WI38 (cell line): ENCODE measurements around the gene DGKE.

Experiments
- H3K4me3 ChIP-seq: 2 replicates; pipeline ENCODE4 v1.5.1; 2011; ENCODE audit warnings: low read depth, mild to moderate bottlenecking, control low read depth, low read length
- TF ChIP-seq, protein P1 (sequence below): IDR thresholded peaks from 2 replicates; pipeline ENCODE4 v1.5.1; 2012; ENCODE audit warnings: low read depth, mild to moderate bottlenecking, control low read depth, low read length

The DGKE gene

GRCh38 chr17:56823848-56824247 is 10.1 kb upstream of the DGKE start:
- H3K4me3 ChIP-seq = no peak overlapping the region
- TF ChIP-seq, protein P1, sequence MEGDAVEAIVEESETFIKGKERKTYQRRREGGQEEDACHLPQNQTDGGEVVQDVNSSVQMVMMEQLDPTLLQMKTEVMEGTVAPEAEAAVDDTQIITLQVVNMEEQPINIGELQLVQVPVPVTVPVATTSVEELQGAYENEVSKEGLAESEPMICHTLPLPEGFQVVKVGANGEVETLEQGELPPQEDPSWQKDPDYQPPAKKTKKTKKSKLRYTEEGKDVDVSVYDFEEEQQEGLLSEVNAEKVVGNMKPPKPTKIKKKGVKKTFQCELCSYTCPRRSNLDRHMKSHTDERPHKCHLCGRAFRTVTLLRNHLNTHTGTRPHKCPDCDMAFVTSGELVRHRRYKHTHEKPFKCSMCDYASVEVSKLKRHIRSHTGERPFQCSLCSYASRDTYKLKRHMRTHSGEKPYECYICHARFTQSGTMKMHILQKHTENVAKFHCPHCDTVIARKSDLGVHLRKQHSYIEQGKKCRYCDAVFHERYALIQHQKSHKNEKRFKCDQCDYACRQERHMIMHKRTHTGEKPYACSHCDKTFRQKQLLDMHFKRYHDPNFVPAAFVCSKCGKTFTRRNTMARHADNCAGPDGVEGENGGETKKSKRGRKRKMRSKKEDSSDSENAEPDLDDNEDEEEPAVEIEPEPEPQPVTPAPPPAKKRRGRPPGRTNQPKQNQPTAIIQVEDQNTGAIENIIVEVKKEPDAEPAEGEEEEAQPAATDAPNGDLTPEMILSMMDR = no peak

- H3K4me3 ChIP-seq = no peak overlapping the region
- TF ChIP-seq, protein P1 = no peak
Observed at GRCh38 chr17:56824503-56824902, 9.4 kb upstream of the DGKE start.

GRCh38 chr17:56826611-56827414 is 7.1 kb upstream of the DGKE start:
- H3K4me3 ChIP-seq = no peak overlapping the region
- TF ChIP-seq, protein P1 = no peak

- TF ChIP-seq, protein P1 = no peak
Observed at GRCh38 chr17:56830726-56831368, 3.1 kb upstream of the DGKE start.

DNA sequence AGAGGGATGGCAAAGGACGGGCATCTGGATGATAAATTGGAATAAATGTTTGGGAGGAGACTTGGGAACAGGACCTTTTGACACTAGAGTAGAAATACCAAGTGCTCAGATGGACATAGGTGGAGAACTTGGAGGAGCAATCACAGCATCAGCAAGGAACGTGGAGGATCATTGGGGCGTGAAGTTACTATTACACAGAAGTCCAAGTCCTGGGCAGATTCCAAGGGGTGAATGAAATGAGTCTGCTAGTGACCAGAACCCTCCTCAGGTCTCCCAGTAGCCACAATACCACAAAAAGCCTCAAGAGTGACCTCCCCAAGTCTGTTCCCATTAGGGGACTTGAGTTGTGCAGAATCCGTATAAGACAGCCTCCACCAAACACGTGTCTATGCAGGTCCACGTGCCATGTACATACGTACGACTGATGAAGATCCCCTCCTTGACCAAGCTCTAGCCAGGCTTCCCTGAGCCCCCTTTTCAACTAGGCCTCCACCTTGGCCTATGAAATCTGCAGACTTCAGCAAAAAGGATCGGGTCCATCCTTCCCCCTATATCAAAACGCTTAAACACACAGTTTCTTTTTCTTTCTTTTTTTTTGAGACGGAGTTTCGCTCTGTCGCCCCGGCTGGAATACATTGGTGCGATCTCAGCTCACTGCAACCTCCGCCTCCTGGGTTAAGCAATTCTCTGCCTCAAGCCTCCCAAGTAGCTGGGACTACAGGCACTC is 2.4 kb upstream of the DGKE start:
- no peak overlapping the region for H3K4me3 ChIP-seq
- TF ChIP-seq, protein P1 = no peak

More at GRCh38 chr17:56830726-56831368, 3.1 kb upstream of the DGKE start:
- H3K4me3 ChIP-seq = no peak overlapping the region

GRCh38 chr17:56832446-56832845 is 1.5 kb upstream of the DGKE start:
- TF ChIP-seq, protein P1 = no peak
- H3K4me3 ChIP-seq = peak overlapping the region; percentile 78
